ENCODE data around the gene PAQR7. TPM values are rescaled to one million over a fixed set of nuclear protein-coding genes. Genes with fewer than 3 reads are reported as not detected.

Gene PAQR7
- polyA plus RNA-seq (ENCODE audit: insufficient read length in 12 of 12) = 10 to 100 TPM in 1 of 12 donors, 1 to 10 TPM in 10, not detected in 1; 5.2 to 12.1 (median 7.0) TPM
- long read RNA-seq, donor 1, partial matches to known transcripts = 0 of 8 reads
- long read RNA-seq, donor 1, other reads (novel, unspliced or antisense) = 7 of 8 reads
- long read RNA-seq, donor 2, partial matches to known transcripts = 0 of 1 reads
- long read RNA-seq, donor 2, other reads (novel, unspliced or antisense) = 0 of 1 reads
- long read RNA-seq, donor 3, partial matches to known transcripts = 0 of 1 reads
- long read RNA-seq, donor 3, other reads (novel, unspliced or antisense) = 0 of 1 reads
- long read RNA-seq, donor 4 = 0 reads
- long read RNA-seq, donor 5, partial matches to known transcripts = 0 of 7 reads
- long read RNA-seq, donor 5, other reads (novel, unspliced or antisense) = 6 of 7 reads
- long read RNA-seq, donor 6 = 0 reads
- long read RNA-seq, donor 7 = 0 reads
- long read RNA-seq, donor 8 = 0 reads
- long read RNA-seq, donor 9 = 0 reads
- long read RNA-seq, donor 10 = 0 reads
- long read RNA-seq, donor 11, partial matches to known transcripts = 0 of 1 reads
- long read RNA-seq, donor 11, other reads (novel, unspliced or antisense) = 0 of 1 reads

GRCh38 chr1:25875154-25875855 is at the start of gene PAQR7:
PAQR7 (minus strand) TSS chr1:25875708; CDS start chr1:25863839, 11,869 bp downstream.
- DNase-seq = peak; percentile 77

- DNase-seq = no peak
These were observed 48.9 kb upstream of the PAQR7 start for GRCh38 chr1:25924454-25924853.

GRCh38 chr1:25922971-25923552 is 47.6 kb upstream of the PAQR7 start:
- peak; percentile 42 for DNase-seq

GRCh38 chr1:25922056-25922970 is 46.8 kb upstream of the PAQR7 start:
- DNase-seq = no peak

GRCh38 chr1:25918615-25919014 is 43.1 kb upstream of the PAQR7 start:
- DNase-seq = no peak

- no peak for DNase-seq
These were observed 42.5 kb upstream of the PAQR7 start for GRCh38 chr1:25917996-25918395.

- DNase-seq = no peak
These were observed 41.0 kb upstream of the PAQR7 start for GRCh38 chr1:25916460-25916859.

- DNase-seq = no peak
These were observed 38.8 kb upstream of the PAQR7 start for GRCh38 chr1:25914074-25914995.

- no peak for DNase-seq
These were observed 37.7 kb upstream of the PAQR7 start for GRCh38 chr1:25913206-25913605.

- DNase-seq = no peak
These were observed 36.7 kb upstream of the PAQR7 start for GRCh38 chr1:25912076-25912831.

GRCh38 chr1:25911162-25911561 is 35.7 kb upstream of the PAQR7 start:
- DNase-seq = no peak

GRCh38 chr1:25909040-25909439 is 33.5 kb upstream of the PAQR7 start:
- DNase-seq = no peak

- DNase-seq = no peak
These were observed 32.7 kb upstream of the PAQR7 start for GRCh38 chr1:25908161-25908560.

- no peak for DNase-seq
These were observed 32.1 kb upstream of the PAQR7 start for GRCh38 chr1:25907601-25908000.

- DNase-seq = no peak
These were observed 31.3 kb upstream of the PAQR7 start for GRCh38 chr1:25906644-25907300.

- peak; percentile 93 for DNase-seq
These were observed 30.5 kb upstream of the PAQR7 start, which contains the start of gene STMN1 for GRCh38 chr1:25905680-25906643. STMN1 (minus strand) TSS chr1:25906419; CDS start chr1:25904676, 1,743 bp downstream.

GRCh38 chr1:25904943-25905679 is 29.6 kb upstream of the PAQR7 start:
- peak; percentile 95 for DNase-seq

All from muscle of arm (tissue), 14 donors.